ENCODE results near the gene KDM2B. TPM values are rescaled to one million over a fixed set of nuclear protein-coding genes. Genes with fewer than 3 reads are reported as not detected.

Gene KDM2B
- total and polyA plus RNA-seq, 2 experiments from 2014 or later = 59.4 to 161 TPM

GRCh38 chr12:121561009-121561395 is 19.8 kb downstream of the KDM2B start:
- no peaks in the 10 kb centered on the region for H3K9me3 Mint-ChIP-seq
- H3K36me3 Mint-ChIP-seq (ENCODE audit: low read depth) = peaks cover 72% of the 10 kb centered on the region
- no peak for TF ChIP-seq ZNF331 (CRISPR knock-in tag; IDR thresholded peaks at IDR 0.05; ENCODE audit: low read depth)
- TF ChIP-seq, protein P1, sequence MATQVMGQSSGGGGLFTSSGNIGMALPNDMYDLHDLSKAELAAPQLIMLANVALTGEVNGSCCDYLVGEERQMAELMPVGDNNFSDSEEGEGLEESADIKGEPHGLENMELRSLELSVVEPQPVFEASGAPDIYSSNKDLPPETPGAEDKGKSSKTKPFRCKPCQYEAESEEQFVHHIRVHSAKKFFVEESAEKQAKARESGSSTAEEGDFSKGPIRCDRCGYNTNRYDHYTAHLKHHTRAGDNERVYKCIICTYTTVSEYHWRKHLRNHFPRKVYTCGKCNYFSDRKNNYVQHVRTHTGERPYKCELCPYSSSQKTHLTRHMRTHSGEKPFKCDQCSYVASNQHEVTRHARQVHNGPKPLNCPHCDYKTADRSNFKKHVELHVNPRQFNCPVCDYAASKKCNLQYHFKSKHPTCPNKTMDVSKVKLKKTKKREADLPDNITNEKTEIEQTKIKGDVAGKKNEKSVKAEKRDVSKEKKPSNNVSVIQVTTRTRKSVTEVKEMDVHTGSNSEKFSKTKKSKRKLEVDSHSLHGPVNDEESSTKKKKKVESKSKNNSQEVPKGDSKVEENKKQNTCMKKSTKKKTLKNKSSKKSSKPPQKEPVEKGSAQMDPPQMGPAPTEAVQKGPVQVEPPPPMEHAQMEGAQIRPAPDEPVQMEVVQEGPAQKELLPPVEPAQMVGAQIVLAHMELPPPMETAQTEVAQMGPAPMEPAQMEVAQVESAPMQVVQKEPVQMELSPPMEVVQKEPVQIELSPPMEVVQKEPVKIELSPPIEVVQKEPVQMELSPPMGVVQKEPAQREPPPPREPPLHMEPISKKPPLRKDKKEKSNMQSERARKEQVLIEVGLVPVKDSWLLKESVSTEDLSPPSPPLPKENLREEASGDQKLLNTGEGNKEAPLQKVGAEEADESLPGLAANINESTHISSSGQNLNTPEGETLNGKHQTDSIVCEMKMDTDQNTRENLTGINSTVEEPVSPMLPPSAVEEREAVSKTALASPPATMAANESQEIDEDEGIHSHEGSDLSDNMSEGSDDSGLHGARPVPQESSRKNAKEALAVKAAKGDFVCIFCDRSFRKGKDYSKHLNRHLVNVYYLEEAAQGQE (IDR thresholded peaks at IDR 0.05; ENCODE audit: unreplicated experiment) = no peak
- TF ChIP-seq ZNF462 (CRISPR knock-in tag; IDR thresholded peaks at IDR 0.05) = no peak
- TF ChIP-seq EZH2phosphoT487 (IDR thresholded peaks at IDR 0.05; ENCODE audit: unreplicated experiment) = no peak
- TF ChIP-seq ZNF114 (CRISPR knock-in tag; IDR thresholded peaks at IDR 0.05) = no peak
- no peak for TF ChIP-seq CREB1 (CRISPR knock-in tag; IDR thresholded peaks at IDR 0.05; ENCODE audit: low read depth)
- TF ChIP-seq STAT1 (IDR thresholded peaks at IDR 0.05; ENCODE audit: unreplicated experiment) = no peak
- no peak for TF ChIP-seq POLR2AphosphoS5 (IDR thresholded peaks at IDR 0.05; ENCODE audit: low read depth)
- TF ChIP-seq NANOG (IDR thresholded peaks at IDR 0.05; ENCODE audit: borderline replicate concordance) = no peak
- TF ChIP-seq, protein P2, sequence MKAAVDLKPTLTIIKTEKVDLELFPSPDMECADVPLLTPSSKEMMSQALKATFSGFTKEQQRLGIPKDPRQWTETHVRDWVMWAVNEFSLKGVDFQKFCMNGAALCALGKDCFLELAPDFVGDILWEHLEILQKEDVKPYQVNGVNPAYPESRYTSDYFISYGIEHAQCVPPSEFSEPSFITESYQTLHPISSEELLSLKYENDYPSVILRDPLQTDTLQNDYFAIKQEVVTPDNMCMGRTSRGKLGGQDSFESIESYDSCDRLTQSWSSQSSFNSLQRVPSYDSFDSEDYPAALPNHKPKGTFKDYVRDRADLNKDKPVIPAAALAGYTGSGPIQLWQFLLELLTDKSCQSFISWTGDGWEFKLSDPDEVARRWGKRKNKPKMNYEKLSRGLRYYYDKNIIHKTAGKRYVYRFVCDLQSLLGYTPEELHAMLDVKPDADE (IDR thresholded peaks at IDR 0.05) = no peak
- no peak for TF ChIP-seq EZH2 (IDR thresholded peaks at IDR 0.05; ENCODE audit: low read depth, unreplicated experiment)
- H3K27me3 ChIP-seq (ENCODE audit: insufficient read depth) = no peaks in the 10 kb centered on the region
- peaks cover 22% of the 10 kb centered on the region for H3K4me1 Mint-ChIP-seq
- no peak overlapping the region for H3K4me3 ChIP-seq
- peaks cover 31% of the 10 kb centered on the region for H4K20me1 ChIP-seq (replicated peaks; ENCODE audit: insufficient read depth)
- H2AFZ ChIP-seq = no peak overlapping the region
- H3K27me3 Mint-ChIP-seq (ENCODE audit: insufficient read depth, low read depth, poor library complexity) = peaks cover 8% of the 10 kb centered on the region
- peaks cover 6% of the 10 kb centered on the region; the same call in 1 of the 2 replicates for H3K4me1 ChIP-seq (ENCODE audit: insufficient read depth)
- H3K4me3 Mint-ChIP-seq = no peak overlapping the region; the same call in 2 of the 3 replicates
- H3K27ac ChIP-seq (ENCODE audit: low read depth) = no peak overlapping the region
- H3K36me3 ChIP-seq (ENCODE audit: insufficient read depth) = peaks cover 7% of the 10 kb centered on the region
- peaks cover 95% of the 10 kb centered on the region for H3K79me2 ChIP-seq (replicated peaks; ENCODE audit: insufficient read depth)
- H3K4me2 ChIP-seq = no peak overlapping the region
- no peaks in the 10 kb centered on the region for H3K9me2 ChIP-seq (ENCODE audit: insufficient read depth)
- DNase-seq (ENCODE audit: low spot score) (no peak), ATAC-seq (no peak)
- peaks cover 16% of the 10 kb centered on the region; the same call in 1 of the 2 replicates for H3F3A ChIP-seq (replicated peaks; ENCODE audit: low read depth)
- H3K27ac Mint-ChIP-seq = peak overlapping the region; percentile 34; the same call in 1 of the 2 replicates

Data from GM23338 (cell line).